ENCODE measurements around the gene FAM227A.

- TF ChIP-seq, protein P1, sequence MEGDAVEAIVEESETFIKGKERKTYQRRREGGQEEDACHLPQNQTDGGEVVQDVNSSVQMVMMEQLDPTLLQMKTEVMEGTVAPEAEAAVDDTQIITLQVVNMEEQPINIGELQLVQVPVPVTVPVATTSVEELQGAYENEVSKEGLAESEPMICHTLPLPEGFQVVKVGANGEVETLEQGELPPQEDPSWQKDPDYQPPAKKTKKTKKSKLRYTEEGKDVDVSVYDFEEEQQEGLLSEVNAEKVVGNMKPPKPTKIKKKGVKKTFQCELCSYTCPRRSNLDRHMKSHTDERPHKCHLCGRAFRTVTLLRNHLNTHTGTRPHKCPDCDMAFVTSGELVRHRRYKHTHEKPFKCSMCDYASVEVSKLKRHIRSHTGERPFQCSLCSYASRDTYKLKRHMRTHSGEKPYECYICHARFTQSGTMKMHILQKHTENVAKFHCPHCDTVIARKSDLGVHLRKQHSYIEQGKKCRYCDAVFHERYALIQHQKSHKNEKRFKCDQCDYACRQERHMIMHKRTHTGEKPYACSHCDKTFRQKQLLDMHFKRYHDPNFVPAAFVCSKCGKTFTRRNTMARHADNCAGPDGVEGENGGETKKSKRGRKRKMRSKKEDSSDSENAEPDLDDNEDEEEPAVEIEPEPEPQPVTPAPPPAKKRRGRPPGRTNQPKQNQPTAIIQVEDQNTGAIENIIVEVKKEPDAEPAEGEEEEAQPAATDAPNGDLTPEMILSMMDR (IDR thresholded peaks at IDR 0.05) = no peak
- TF ChIP-seq POLR2A (IDR thresholded peaks at IDR 0.05) = no peak
These were observed 18.0 kb downstream of the FAM227A start for GRCh38 chr22:38638216-38638615.
